Cerebellar nuclear complex (tissue), 1 donor: ENCODE data around the gene RTN4RL2.

ENCODE experiments used
- DNase-seq, 2 experiments: peaks; one replicate each; lab custom pipeline; 2025; lab: John Stamatoyannopoulos, UW

The RTN4RL2 gene

GRCh38 chr11:57460022-57460757 is at the start of gene RTN4RL2:
TSS of gene RTN4RL2 (plus strand) at chr11:57460528. CDS start at chr11:57460866, 338 bp downstream.
- no peak for DNase-seq

GRCh38 chr11:57413681-57414080 is 46.6 kb upstream of the RTN4RL2 start:
- no peak for DNase-seq

GRCh38 chr11:57414612-57415212 is 45.6 kb upstream of the RTN4RL2 start:
- DNase-seq: no peak

GRCh38 chr11:57416436-57416835 is 43.9 kb upstream of the RTN4RL2 start:
- no peak for DNase-seq

- DNase-seq: no peak
These were observed 43.3 kb upstream of the RTN4RL2 start for GRCh38 chr11:57417056-57417455.

- DNase-seq: no peak
These were observed 42.2 kb upstream of the RTN4RL2 start for GRCh38 chr11:57418131-57418530.

GRCh38 chr11:57419146-57419545 is 41.2 kb upstream of the RTN4RL2 start:
- no peak for DNase-seq

GRCh38 chr11:57421066-57421465 is 39.3 kb upstream of the RTN4RL2 start:
- no peak for DNase-seq

- DNase-seq: no peak
These were observed 38.5 kb upstream of the RTN4RL2 start for GRCh38 chr11:57421805-57422204.

GRCh38 chr11:57422669-57423068 is 37.7 kb upstream of the RTN4RL2 start:
- DNase-seq: no peak

- no peak for DNase-seq
These were observed 36.1 kb upstream of the RTN4RL2 start for GRCh38 chr11:57424137-57424791.

GRCh38 chr11:57424792-57425564 is 35.4 kb upstream of the RTN4RL2 start:
- no peak for DNase-seq

GRCh38 chr11:57425565-57426438 is 34.5 kb upstream of the RTN4RL2 start:
- no peak for DNase-seq

GRCh38 chr11:57426439-57426928 is 33.8 kb upstream of the RTN4RL2 start:
- DNase-seq: no peak

GRCh38 chr11:57426929-57427726 is 33.2 kb upstream of the RTN4RL2 start, which contains the start of gene SLC43A3:
TSS of gene SLC43A3 (minus strand) at chr11:57427121. CDS start at chr11:57426172, 949 bp downstream.
- DNase-seq: no peak

- no peak for DNase-seq
These were observed 32.6 kb upstream of the RTN4RL2 start for GRCh38 chr11:57427727-57428082.

- no peak for DNase-seq
These were observed 31.7 kb upstream of the RTN4RL2 start for GRCh38 chr11:57428643-57429042.

GRCh38 chr11:57429946-57430345 is 30.4 kb upstream of the RTN4RL2 start:
- no peak for DNase-seq

GRCh38 chr11:57430952-57431351 is 29.4 kb upstream of the RTN4RL2 start:
- DNase-seq: no peak

- DNase-seq: no peak
These were observed 28.2 kb upstream of the RTN4RL2 start for GRCh38 chr11:57432149-57432561.
